Measurements from ENCODE around the gene LGMN.
A peak's percentile ranks its signal among the peaks of the same experiment; 100 is the strongest.

The LGMN gene

DNA sequence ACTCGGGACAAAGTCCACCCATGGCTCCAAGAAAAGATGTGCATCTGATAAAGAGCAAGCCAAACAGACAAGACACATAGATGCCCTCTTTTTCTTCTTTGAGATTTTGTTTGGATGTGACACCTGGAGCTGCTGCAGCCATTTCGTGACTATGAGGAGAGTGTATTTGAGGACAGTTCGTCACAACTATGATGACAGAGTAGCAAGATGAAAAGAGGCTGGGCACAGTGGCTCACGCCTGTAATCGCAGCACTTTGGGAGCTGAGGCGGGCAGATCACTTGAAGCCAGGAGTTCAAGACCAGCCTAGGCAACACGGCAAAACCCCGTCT, 21.5 kb downstream of the LGMN start:
- H2BK5ac ChIP-seq (ENCODE audit: low read depth, low read length, poor library complexity), result peak overlapping the region; percentile 44
- H4K8ac ChIP-seq (ENCODE audit: low read depth, low read length), result no peak overlapping the region
- peak overlapping the region; percentile 79 for H3K27ac ChIP-seq (ENCODE audit: low read depth, low read length)
- no peak overlapping the region for H3K9ac ChIP-seq (ENCODE audit: low read length)
- H3K4me3 ChIP-seq (ENCODE audit: low read depth, low read length), result no peak overlapping the region
- H3K18ac ChIP-seq (ENCODE audit: low read length), result peak overlapping the region; percentile 88
- peaks cover 1% of the 10 kb centered on the region for H3K9me3 ChIP-seq (ENCODE audit: insufficient read depth, low read depth, low read length)
- no peak overlapping the region for H3K4ac ChIP-seq (ENCODE audit: low read depth, low read length)
- peak overlapping the region; percentile 36 for H2BK120ac ChIP-seq (ENCODE audit: insufficient read depth, low read length, poor library complexity)
- H2AK5ac ChIP-seq (ENCODE audit: low read length), result no peak overlapping the region
- H3K36me3 ChIP-seq (ENCODE audit: control insufficient read depth in 1 of 2, insufficient read depth in 2 of 2, low read length in 2 of 2), result peaks cover 6 to 16% of the 10 kb centered on the region in 2 experiments
- no peak overlapping the region for H3K23ac ChIP-seq (ENCODE audit: low read length)
- H3K79me1 ChIP-seq (ENCODE audit: low read length), result peaks cover 13% of the 10 kb centered on the region
- no peak overlapping the region for H3K14ac ChIP-seq (ENCODE audit: low read length)
- H4K91ac ChIP-seq (ENCODE audit: low read depth, low read length), result peak overlapping the region; percentile 93
- H4K12ac ChIP-seq (ENCODE audit: low read depth, low read length), result no peak overlapping the region
- H3K27me3 ChIP-seq (ENCODE audit: insufficient read depth, low read length), result no peaks in the 10 kb centered on the region
- H3K4me1 ChIP-seq (ENCODE audit: control insufficient read depth in 1 of 2, insufficient read depth in 2 of 2, low read length in 2 of 2), result peaks cover 17 to 27% of the 10 kb centered on the region in 2 experiments
- no peak overlapping the region for H3K4me2 ChIP-seq (ENCODE audit: low read length)
- DNase-seq, result no peak
- H2BK12ac ChIP-seq (ENCODE audit: low read length), result peak overlapping the region; percentile 88
- no CpG with 5 or more reads among the region's 8 CpGs for WGBS (ENCODE audit: extremely low coverage, insufficient coverage, insufficient read length)
- H2AFZ ChIP-seq (ENCODE audit: insufficient read depth, low read length, poor library complexity), result no peak overlapping the region
- H3K79me2 ChIP-seq (ENCODE audit: control insufficient read depth, insufficient read depth, low read length, poor library complexity), result peaks cover 2% of the 10 kb centered on the region

DNA sequence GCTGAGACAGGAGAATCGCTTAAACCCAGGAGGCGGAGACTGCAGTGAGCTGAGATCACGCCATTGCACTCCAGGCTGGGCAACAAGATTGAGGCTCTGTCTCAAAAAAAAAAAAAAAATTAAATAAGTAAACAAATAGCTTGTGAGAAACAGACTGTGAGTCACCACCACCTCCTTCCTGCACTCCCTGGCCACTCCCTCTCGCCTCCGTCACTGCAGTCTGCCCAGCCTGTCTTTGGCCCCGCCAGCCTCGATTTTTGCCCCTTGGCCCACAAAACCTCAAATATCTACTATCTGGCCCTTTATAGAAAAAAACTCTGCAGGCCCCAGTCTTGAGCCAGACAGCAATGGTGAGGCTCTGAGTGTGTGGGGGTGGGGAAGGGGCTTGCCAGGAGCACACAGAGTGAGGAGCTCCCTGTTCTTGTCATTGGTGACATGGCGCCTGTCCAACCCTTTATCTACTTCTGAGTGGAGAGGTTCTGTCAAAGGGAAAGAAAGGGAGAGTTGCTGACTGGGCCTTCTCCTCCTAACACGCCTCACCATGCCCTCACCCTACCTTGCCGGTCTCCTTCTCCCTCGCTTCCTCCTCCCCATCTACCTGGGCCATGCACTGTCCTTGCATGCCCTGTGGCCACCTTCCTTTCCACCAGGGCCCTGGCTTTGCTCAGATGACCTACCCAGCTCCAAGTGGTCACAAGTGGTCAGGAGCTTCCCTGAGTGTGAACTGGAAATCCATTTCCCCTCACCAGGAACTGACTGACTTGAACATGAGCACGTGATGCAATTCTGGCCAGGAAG, 22.1 kb downstream of the LGMN start:
- Histone ChIP-seq H3K27ac (ENCODE audit: low read depth, low read length) (peak overlapping the region; percentile 99), H3K14ac (ENCODE audit: low read length) (peak overlapping the region; percentile 96), H3K9me3 (ENCODE audit: insufficient read depth, low read depth, low read length) (no peaks in the 10 kb centered on the region), H2AFZ (ENCODE audit: insufficient read depth, low read length, poor library complexity) (no peak overlapping the region), H3K4me1 (ENCODE audit: control insufficient read depth in 1 of 2, insufficient read depth in 2 of 2, low read length in 2 of 2) (peaks cover 17 to 27% of the 10 kb centered on the region in 2 experiments), H4K12ac (ENCODE audit: low read depth, low read length) (peak overlapping the region; percentile 77), H3K23ac (ENCODE audit: low read length) (no peak overlapping the region), H4K91ac (ENCODE audit: low read depth, low read length) (peak overlapping the region; percentile 93), H3K4ac (ENCODE audit: low read depth, low read length) (peak overlapping the region; percentile 81), H3K36me3 (ENCODE audit: control insufficient read depth in 1 of 2, insufficient read depth in 2 of 2, low read length in 2 of 2) (peaks cover 5 to 12% of the 10 kb centered on the region in 2 experiments), H2BK5ac (ENCODE audit: low read depth, low read length, poor library complexity) (peak overlapping the region; percentile 44), H3K18ac (ENCODE audit: low read length) (peak overlapping the region; percentile 88), H3K27me3 (ENCODE audit: insufficient read depth, low read length) (no peaks in the 10 kb centered on the region), H2BK12ac (ENCODE audit: low read length) (peak overlapping the region; percentile 88), H2AK5ac (ENCODE audit: low read length) (peak overlapping the region; percentile 82), H3K4me3 (ENCODE audit: low read depth, low read length) (no peak overlapping the region), H3K79me1 (ENCODE audit: low read length) (peaks cover 13% of the 10 kb centered on the region), H3K4me2 (ENCODE audit: low read length) (no peak overlapping the region), H4K8ac (ENCODE audit: low read depth, low read length) (peak overlapping the region; percentile 76), H2BK120ac (ENCODE audit: insufficient read depth, low read length, poor library complexity) (peak overlapping the region; percentile 36), H3K79me2 (ENCODE audit: control insufficient read depth, insufficient read depth, low read length, poor library complexity) (peaks cover 2% of the 10 kb centered on the region), H3K9ac (ENCODE audit: low read length) (no peak overlapping the region)
- WGBS (ENCODE audit: extremely low coverage, insufficient coverage, insufficient read length), result no CpG with 5 or more reads among the region's 12 CpGs
- DNase-seq, result peak; percentile 66 to 76

DNA sequence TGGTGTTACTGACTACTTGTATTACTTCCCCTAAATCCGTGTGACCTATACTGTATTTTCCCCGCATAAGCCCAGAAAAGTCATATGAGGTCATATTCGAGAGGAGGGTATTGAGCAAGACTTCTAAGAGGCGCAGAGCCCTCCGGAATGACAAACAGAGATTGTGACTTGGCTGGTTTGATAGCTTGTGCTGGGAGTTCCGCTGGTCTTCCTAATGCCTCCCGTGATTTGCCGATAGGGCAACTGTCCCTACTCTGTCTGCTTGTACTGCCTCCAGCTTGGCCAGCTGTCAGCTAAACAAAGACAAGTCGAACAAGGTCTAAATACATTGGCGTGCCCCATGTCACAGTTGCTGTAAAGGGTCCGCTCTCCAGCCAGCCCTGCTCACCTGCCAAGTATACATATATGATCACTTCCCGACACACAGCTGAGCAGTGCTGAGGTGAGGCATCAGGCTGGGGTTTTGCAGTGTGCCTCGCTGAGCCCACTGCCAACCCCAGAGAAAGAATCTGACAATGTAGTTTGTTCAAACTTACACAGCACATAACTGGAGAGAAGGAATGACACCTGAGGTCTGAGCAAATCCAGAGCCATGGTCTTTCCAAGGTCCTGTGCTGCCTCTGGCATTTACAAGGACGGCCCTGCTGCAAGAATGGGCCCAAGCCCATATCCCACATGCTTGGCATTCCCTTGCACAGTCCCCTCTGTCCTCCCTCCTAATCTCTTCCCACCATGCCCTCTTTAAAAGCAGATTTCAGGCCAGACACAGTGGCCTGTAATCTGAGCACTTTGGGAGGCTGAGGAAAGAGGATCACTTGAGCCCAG, 23.7 kb downstream of the LGMN start:
- Histone ChIP-seq H3K14ac (ENCODE audit: low read length) (no peak overlapping the region), H2BK12ac (ENCODE audit: low read length) (peak overlapping the region; percentile 34), H2BK5ac (ENCODE audit: low read depth, low read length, poor library complexity) (peak overlapping the region; percentile 81), H3K4me1 (ENCODE audit: control insufficient read depth in 1 of 2, insufficient read depth in 2 of 2, low read length in 2 of 2) (peaks cover 17 to 29% of the 10 kb centered on the region in 2 experiments), H3K4ac (ENCODE audit: low read depth, low read length) (no peak overlapping the region), H3K9me3 (ENCODE audit: insufficient read depth, low read depth, low read length) (no peaks in the 10 kb centered on the region), H3K18ac (ENCODE audit: low read length) (peak overlapping the region; percentile 26), H4K91ac (ENCODE audit: low read depth, low read length) (peak overlapping the region; percentile 12), H3K4me2 (ENCODE audit: low read length) (peak overlapping the region; percentile 47), H2AK5ac (ENCODE audit: low read length) (no peak overlapping the region), H3K9ac (ENCODE audit: low read length) (no peak overlapping the region), H3K27me3 (ENCODE audit: insufficient read depth, low read length) (no peaks in the 10 kb centered on the region), H4K8ac (ENCODE audit: low read depth, low read length) (peak overlapping the region; percentile 24), H3K36me3 (ENCODE audit: control insufficient read depth in 1 of 2, insufficient read depth in 2 of 2, low read length in 2 of 2) (peaks cover 10 to 16% of the 10 kb centered on the region in 2 experiments), H3K23ac (ENCODE audit: low read length) (no peak overlapping the region), H3K27ac (ENCODE audit: low read depth, low read length) (peak overlapping the region; percentile 99), H2BK120ac (ENCODE audit: insufficient read depth, low read length, poor library complexity) (peak overlapping the region; percentile 33), H4K12ac (ENCODE audit: low read depth, low read length) (no peak overlapping the region), H2AFZ (ENCODE audit: insufficient read depth, low read length, poor library complexity) (no peak overlapping the region), H3K79me2 (ENCODE audit: control insufficient read depth, insufficient read depth, low read length, poor library complexity) (peaks cover 2% of the 10 kb centered on the region), H3K4me3 (ENCODE audit: low read depth, low read length) (no peak overlapping the region), H3K79me1 (ENCODE audit: low read length) (peaks cover 13% of the 10 kb centered on the region)
- WGBS (ENCODE audit: extremely low coverage, insufficient coverage, insufficient read length), result no CpG with 5 or more reads among the region's 14 CpGs
- peak; percentile 95 to 98 for DNase-seq

DNA sequence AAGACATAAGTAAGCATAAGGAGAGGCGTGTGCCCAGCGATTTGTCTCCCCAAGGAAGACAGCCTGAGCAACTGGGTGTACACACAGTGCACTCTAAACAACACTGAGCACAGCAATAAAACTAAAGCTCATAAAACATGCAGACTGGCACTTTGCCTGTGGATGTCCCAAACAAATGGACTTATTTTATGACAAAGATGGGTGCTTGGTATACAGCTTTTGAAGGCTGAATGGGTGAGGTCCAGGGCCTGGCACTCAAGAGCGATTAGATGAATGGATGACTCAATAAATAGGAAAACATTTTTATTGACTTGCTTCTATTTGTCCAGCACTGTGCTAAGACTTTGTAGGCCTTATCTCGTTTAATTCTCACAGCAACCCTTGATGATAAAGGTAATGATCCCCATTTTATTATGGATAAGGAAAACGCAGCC, 28.5 kb downstream of the LGMN start:
- Histone ChIP-seq H3K79me1 (ENCODE audit: low read length) (peaks cover 7% of the 10 kb centered on the region), H4K12ac (ENCODE audit: low read depth, low read length) (no peak overlapping the region), H3K23ac (ENCODE audit: low read length) (no peak overlapping the region), H2BK5ac (ENCODE audit: low read depth, low read length, poor library complexity) (no peak overlapping the region), H2AK5ac (ENCODE audit: low read length) (no peak overlapping the region), H3K9me3 (ENCODE audit: insufficient read depth, low read depth, low read length) (no peaks in the 10 kb centered on the region), H3K79me2 (ENCODE audit: control insufficient read depth, insufficient read depth, low read length, poor library complexity) (peaks cover 2% of the 10 kb centered on the region), H3K4ac (ENCODE audit: low read depth, low read length) (no peak overlapping the region), H2BK12ac (ENCODE audit: low read length) (no peak overlapping the region), H4K91ac (ENCODE audit: low read depth, low read length) (no peak overlapping the region), H3K9ac (ENCODE audit: low read length) (no peak overlapping the region), H3K4me3 (ENCODE audit: low read depth, low read length) (no peak overlapping the region), H3K4me1 (ENCODE audit: control insufficient read depth in 1 of 2, insufficient read depth in 2 of 2, low read length in 2 of 2) (peaks cover 10 to 20% of the 10 kb centered on the region in 2 experiments), H3K4me2 (ENCODE audit: low read length) (no peak overlapping the region), H3K27me3 (ENCODE audit: insufficient read depth, low read length) (no peaks in the 10 kb centered on the region), H4K8ac (ENCODE audit: low read depth, low read length) (no peak overlapping the region), H2BK120ac (ENCODE audit: insufficient read depth, low read length, poor library complexity) (no peak overlapping the region), H2AFZ (ENCODE audit: insufficient read depth, low read length, poor library complexity) (no peak overlapping the region), H3K18ac (ENCODE audit: low read length) (peak overlapping the region; percentile 48), H3K14ac (ENCODE audit: low read length) (peak overlapping the region; percentile 41), H3K27ac (ENCODE audit: low read depth, low read length) (no peak overlapping the region), H3K36me3 (ENCODE audit: control insufficient read depth in 1 of 2, insufficient read depth in 2 of 2, low read length in 2 of 2) (peaks cover 10 to 19% of the 10 kb centered on the region in 2 experiments)
- no peak for DNase-seq
- no CpG with 5 or more reads among the region's 5 CpGs for WGBS (ENCODE audit: extremely low coverage, insufficient coverage, insufficient read length)
